PC-3 (cell line): Measurements from ENCODE around the gene CTBP2. TPM values are rescaled to one million over a fixed set of nuclear protein-coding genes. Genes with fewer than 3 reads are reported as not detected.

ENCODE experiments used
- ATAC-seq: fragments of 200-7000 bp; cut with Tn5 transposase; 2 replicates; pipeline ENCODE4 v1.9.1; 2020; ENCODE audit warnings: mild to moderate bottlenecking, moderate library complexity
- BruUV-seq: library from RNA; stranded (reverse); fragments of 400-500 nt; replicated peaks from 2 replicates; lab custom pipeline; 2021; lab: Mats Ljungman, UMichigan
- CTCF ChIA-PET: fragments of 300-600 bp; sonication (Branson Sonifier 250); formaldehyde crosslinking; loops from one replicate; lab custom pipeline; 2022; ENCODE audit warnings: antibody characterized with exemption; lab: Charles Lee
- POLR2A ChIA-PET: fragments of 300-600 bp; sonication (Branson Sonifier 250); formaldehyde crosslinking; loops from one replicate; lab custom pipeline; 2022; ENCODE audit warnings: antibody characterized with exemption; ENCODE audit not compliant: unreplicated experiment; lab: Charles Lee
- DNase-seq: peaks from one replicate; pipeline ENCODE4 v3.0.0-alpha.2; 2015
- H2AFZ ChIP-seq: fragments of 300-600 bp; sonication (generic); 2 replicates; pipeline ENCODE4 v1.6.0; 2016; ENCODE audit warnings: antibody characterized with exemption, low read length
- H3F3A ChIP-seq: fragments of 300-600 bp; sonication (generic); one replicate; pipeline ENCODE4 v1.6.0; 2017; ENCODE audit warnings: antibody characterized with exemption, low read length, control low read depth, mild to moderate bottlenecking; ENCODE audit not compliant: unreplicated experiment
- H3K27ac ChIP-seq: fragments of 300-600 bp; sonication (generic); 2 replicates; pipeline ENCODE4 v1.5.1; 2016; ENCODE audit warnings: mild to moderate bottlenecking, low read length
- H3K27me3 ChIP-seq: fragments of 300-600 bp; sonication (generic); 2 replicates; pipeline ENCODE4 v1.6.1; 2016; ENCODE audit warnings: low read length, mixed read lengths
- H3K36me3 ChIP-seq: fragments of 300-600 bp; sonication (generic); 2 replicates; pipeline ENCODE4 v1.6.1; 2016; ENCODE audit warnings: low read depth, mixed run types, low read length, mixed read lengths
- H3K4me1 ChIP-seq: fragments of 300-600 bp; sonication (generic); 2 replicates; pipeline ENCODE4 v1.5.1; 2016; ENCODE audit warnings: low read length; ENCODE audit not compliant: insufficient read depth
- H3K4me2 ChIP-seq: fragments of 300-600 bp; sonication (generic); 2 replicates; pipeline ENCODE4 v1.6.0; 2016; ENCODE audit warnings: low read length
- H3K4me3 ChIP-seq: fragments of 300-600 bp; sonication (generic); 2 replicates; pipeline ENCODE4 v1.5.1; 2016; ENCODE audit warnings: mild to moderate bottlenecking, low read length, mixed read lengths
- H3K79me2 ChIP-seq: fragments of 300-600 bp; sonication (generic); 2 replicates; pipeline ENCODE4 v1.6.1; 2017; ENCODE audit warnings: low read length, mixed read lengths
- H3K9ac ChIP-seq: fragments of 300-600 bp; sonication (generic); 2 replicates; pipeline ENCODE4 v1.6.0; 2016; ENCODE audit warnings: mild to moderate bottlenecking, low read length
- H3K9me2 ChIP-seq: fragments of 300-600 bp; sonication (generic); replicated peaks from 2 replicates; pipeline ENCODE4 v1.6.1; 2016; ENCODE audit warnings: mixed run types, low read length, mixed read lengths
- H3K9me3 ChIP-seq: fragments of 300-600 bp; sonication (generic); 2 replicates; pipeline ENCODE4 v1.6.1; 2016; ENCODE audit warnings: low read length, mixed read lengths
- H4K20me1 ChIP-seq: fragments of 300-600 bp; sonication (generic); 2 replicates; pipeline ENCODE4 v1.6.1; 2016; ENCODE audit warnings: low read length, mixed read lengths
- CTCF ChIP-seq: fragments of 300-600 bp; sonication (generic); conservative IDR thresholded peaks from 2 replicates; pipeline ENCODE4 v1.5.1; 2017; ENCODE audit warnings: antibody characterized with exemption, low read depth, mild to moderate bottlenecking, low read length
- EZH2 ChIP-seq: fragments of 300-600 bp; sonication (generic); IDR thresholded peaks from one replicate; pipeline ENCODE4 v1.6.1; 2017; ENCODE audit warnings: antibody characterized with exemption, mild to moderate bottlenecking, low read length; ENCODE audit not compliant: unreplicated experiment
- EZH2phosphoT487 ChIP-seq: fragments of 300-600 bp; sonication (generic); IDR thresholded peaks from 2 replicates; pipeline ENCODE4 v1.6.1; 2018; ENCODE audit warnings: mild to moderate bottlenecking, antibody characterized with exemption, low read length, borderline replicate concordance
- intact Hi-C: fragments of 100-400 bp; cut with micrococcal nuclease; formaldehyde crosslinking; loops from 2 replicates; pipeline ENCODE4 v1.9.0; 2023
- total RNA-seq: library from RNA; depleted of rRNA; stranded (reverse); fragments of >200 nt; gene quantifications from 2 replicates; pipeline ENCODE4 v1.2.3, GENCODE V29; 2014

Gene CTBP2
- total RNA-seq, 1 experiment from 2014 or later: 78.9 TPM

GRCh38 chr10:125011171-125011925 is 149.0 kb downstream of the CTBP2 start:
- no peak for ATAC-seq
- CTCF ChIA-PET: no interaction called here

GRCh38 chr10:125010362-125010761 is 150.0 kb downstream of the CTBP2 start:
- no peaks in the 10 kb centered on the region for H3F3A ChIP-seq
- POLR2A ChIA-PET: interaction anchor here (0.5 kb wide), 1 partner anchor 12 kb away, joined by 5 read pairs; no protein-coding TSS in a partner anchor
- H3K27me3 ChIP-seq: no peaks in the 10 kb centered on the region
- no peaks in the 10 kb centered on the region for H3K9me3 ChIP-seq
- CTCF ChIA-PET: interaction anchor here (1.0 kb wide), 1 partner anchor 18 kb away, joined by 3 read pairs; no protein-coding TSS in a partner anchor
- H3K27ac ChIP-seq: no peak overlapping the region
- peaks cover 19% of the 10 kb centered on the region; the same call in 1 of the 2 replicates for H3K79me2 ChIP-seq
- no peaks in the 10 kb centered on the region for H4K20me1 ChIP-seq
- no peak overlapping the region for H3K9ac ChIP-seq
- peaks cover 8% of the 10 kb centered on the region; the same call in 1 of the 2 replicates for H3K4me1 ChIP-seq
- intact Hi-C loops: no loop called here
- H3K4me3 ChIP-seq: no peak overlapping the region
- H3K9me2 ChIP-seq: no peaks in the 10 kb centered on the region
- DNase-seq (no peak), ATAC-seq (no peak)
- no peak overlapping the region for H2AFZ ChIP-seq
- BruUV-seq: no TSS peak
- TF ChIP-seq EZH2phosphoT487 (no peak), CTCF (no peak), EZH2 (no peak)
- H3K4me2 ChIP-seq: no peak overlapping the region
- no peaks in the 10 kb centered on the region; the same call in 1 of the 2 replicates for H3K36me3 ChIP-seq

More at GRCh38 chr10:125011171-125011925, 149.0 kb downstream of the CTBP2 start:
- intact Hi-C loops: no loop called here
- DNase-seq: peak; percentile 25
- POLR2A ChIA-PET: no interaction called here
- H3K9me3 ChIP-seq: no peaks in the 10 kb centered on the region
- no peaks in the 10 kb centered on the region for H3F3A ChIP-seq
- H3K4me3 ChIP-seq: no peak overlapping the region
- no peak overlapping the region for H3K27ac ChIP-seq
- no peak overlapping the region for H3K4me2 ChIP-seq
- no peaks in the 10 kb centered on the region; the same call in 1 of the 2 replicates for H3K36me3 ChIP-seq
- no TSS peak for BruUV-seq
- H4K20me1 ChIP-seq: no peaks in the 10 kb centered on the region
- peaks cover 8% of the 10 kb centered on the region; the same call in 1 of the 2 replicates for H3K4me1 ChIP-seq
- no peaks in the 10 kb centered on the region for H3K9me2 ChIP-seq
- no peaks in the 10 kb centered on the region for H3K27me3 ChIP-seq
- H3K9ac ChIP-seq: no peak overlapping the region
- no peak for TF ChIP-seq EZH2phosphoT487
- no peak overlapping the region for H2AFZ ChIP-seq
- peaks cover 19% of the 10 kb centered on the region; the same call in 1 of the 2 replicates for H3K79me2 ChIP-seq

GRCh38 chr10:125009661-125010161 is 150.7 kb downstream of the CTBP2 start:
- H2AFZ ChIP-seq: no peak overlapping the region
- no peak overlapping the region for H3K4me2 ChIP-seq
- intact Hi-C loops: no loop called here
- H3K9me2 ChIP-seq: no peaks in the 10 kb centered on the region
- TF ChIP-seq EZH2phosphoT487: no peak
- no peak for TF ChIP-seq CTCF
- no peak for TF ChIP-seq EZH2
- no peaks in the 10 kb centered on the region for H3F3A ChIP-seq
- ChIA-PET POLR2A (interaction anchor here (0.5 kb wide), 1 partner anchor 11 kb away, joined by 5 read pairs; no protein-coding TSS in a partner anchor), CTCF (interaction anchor here (1.0 kb wide), 1 partner anchor 17 kb away, joined by 3 read pairs; no protein-coding TSS in a partner anchor)
- peaks cover 19% of the 10 kb centered on the region; the same call in 1 of the 2 replicates for H3K79me2 ChIP-seq
- no peaks in the 10 kb centered on the region for H3K9me3 ChIP-seq
- no TSS peak for BruUV-seq
- ATAC-seq (no peak), DNase-seq (no peak)
- H4K20me1 ChIP-seq: no peaks in the 10 kb centered on the region
- H3K9ac ChIP-seq: no peak overlapping the region
- no peak overlapping the region for H3K27ac ChIP-seq
- H3K27me3 ChIP-seq: no peaks in the 10 kb centered on the region
- H3K4me3 ChIP-seq: no peak overlapping the region
- H3K4me1 ChIP-seq: peaks cover 8% of the 10 kb centered on the region; the same call in 1 of the 2 replicates
- no peaks in the 10 kb centered on the region; the same call in 1 of the 2 replicates for H3K36me3 ChIP-seq
